WTC11 (cell line): ENCODE data around the gene FOXO1. TPM values are rescaled to one million over a fixed set of nuclear protein-coding genes. Genes with fewer than 3 reads are reported as not detected.

Source experiments
- ATAC-seq: fragments of 200-7000 bp; cut with Tn5 transposase; 2 replicates; pipeline ENCODE4 v1.10.0; 2021; ENCODE audit warnings: mild to moderate bottlenecking, moderate library complexity
- CTCF ChIA-PET: fragments of 300-600 bp; sonication (Branson Sonifier 250); formaldehyde crosslinking; loops from one replicate; lab custom pipeline; 2021; ENCODE audit warnings: antibody characterized with exemption; lab: Charles Lee
- POLR2A ChIA-PET: fragments of 350-600 bp; sonication (Branson Sonifier 250); formaldehyde crosslinking; loops from one replicate; lab custom pipeline; 2021; ENCODE audit warnings: antibody characterized with exemption; lab: Charles Lee
- DNase-seq: peaks from one replicate; pipeline ENCODE4 v3.0.0; 2021; ENCODE audit warnings: low spot score
- H3K27ac Mint-ChIP-seq: 2 replicates; pipeline ENCODE4 v1.8.0; 2021; ENCODE audit warnings: mixed read lengths
- H3K27me3 Mint-ChIP-seq: 2 replicates; pipeline ENCODE4 v1.8.0; 2021; ENCODE audit warnings: low read depth, mild to moderate bottlenecking, moderate library complexity, mixed read lengths
- H3K36me3 Mint-ChIP-seq: 2 replicates; pipeline ENCODE4 v1.8.0; 2021; ENCODE audit warnings: mixed read lengths
- H3K4me1 Mint-ChIP-seq: 2 replicates; pipeline ENCODE4 v1.8.0; 2022; ENCODE audit warnings: mixed read lengths
- H3K4me3 Mint-ChIP-seq: 2 replicates; pipeline ENCODE4 v1.8.0; 2021; ENCODE audit warnings: mild to moderate bottlenecking, moderate library complexity, mixed read lengths
- H3K9me3 Mint-ChIP-seq: 2 replicates; pipeline ENCODE4 v1.8.0; 2021; ENCODE audit warnings: mixed read lengths
- CREM ChIP-seq: sonication (generic); formaldehyde crosslinking; IDR thresholded peaks from 2 replicates; pipeline ENCODE4 v1.8.1; 2022; ENCODE audit warnings: mild to moderate bottlenecking, missing genetic modification reagents, moderate library complexity
- CTCF ChIP-seq: fragments of 200-600 bp; IDR thresholded peaks from 2 replicates; pipeline ENCODE4 v1.8.0; 2022; ENCODE audit warnings: antibody characterized with exemption
- GABPB1 ChIP-seq: sonication (generic); formaldehyde crosslinking; IDR thresholded peaks from 2 replicates; pipeline ENCODE4 v1.8.1; 2023; ENCODE audit warnings: mild to moderate bottlenecking, missing genetic modification reagents
- IRF1 ChIP-seq: sonication (generic); formaldehyde crosslinking; IDR thresholded peaks from 2 replicates; pipeline ENCODE4 v1.8.0; 2023; ENCODE audit warnings: missing genetic modification reagents
- IRF2 ChIP-seq: sonication (generic); formaldehyde crosslinking; IDR thresholded peaks from 2 replicates; pipeline ENCODE4 v1.8.0; 2022; ENCODE audit warnings: low read depth, missing genetic modification reagents, borderline replicate concordance
- JAZF1 ChIP-seq: fragments of 250-450 bp; sonication (Bioruptor Pico); IDR thresholded peaks from 2 replicates; pipeline ENCODE4 v1.9.0; 2021; ENCODE audit warnings: moderate library complexity, mild to moderate bottlenecking, inconsistent platforms
- OVOL2 ChIP-seq: fragments of 250-450 bp; sonication (Bioruptor Pico); IDR thresholded peaks from 2 replicates; pipeline ENCODE4 v1.9.0; 2021; ENCODE audit warnings: mild to moderate bottlenecking, borderline replicate concordance
- PREB ChIP-seq: sonication (generic); formaldehyde crosslinking; IDR thresholded peaks from 2 replicates; pipeline ENCODE4 v1.8.1; 2022; ENCODE audit warnings: mild to moderate bottlenecking, missing genetic modification reagents, moderate library complexity, borderline replicate concordance
- TCF7 ChIP-seq: sonication (generic); formaldehyde crosslinking; IDR thresholded peaks from 2 replicates; pipeline ENCODE4 v1.8.0; 2022; ENCODE audit warnings: mild to moderate bottlenecking, low read depth, missing genetic modification reagents, moderate library complexity
- TEAD4 ChIP-seq: sonication (generic); formaldehyde crosslinking; IDR thresholded peaks from 2 replicates; pipeline ENCODE4 v1.8.0; 2022; ENCODE audit warnings: mild to moderate bottlenecking, missing genetic modification reagents
- total RNA-seq: library from RNA; stranded (reverse); gene quantifications from 3 replicates; pipeline ENCODE4 v1.2.3, GENCODE V29; 2021
- TF ChIP-seq, protein P1 (sequence below): sonication (generic); formaldehyde crosslinking; IDR thresholded peaks from 2 replicates; pipeline ENCODE4 v1.8.1; 2023; ENCODE audit warnings: mild to moderate bottlenecking, missing genetic modification reagents, borderline replicate concordance
- TF ChIP-seq, protein P2 (sequence below): sonication (generic); formaldehyde crosslinking; IDR thresholded peaks from 2 replicates; pipeline ENCODE4 v1.8.1; 2022; ENCODE audit warnings: low read depth, mild to moderate bottlenecking, moderate library complexity, missing genetic modification reagents, borderline replicate concordance

Gene FOXO1
- total RNA-seq, 1 experiment from 2014 or later, result 37.9 TPM

- H3K4me1 Mint-ChIP-seq, result no peaks in the 10 kb centered on the region
- POLR2A ChIA-PET, result no interaction called here
- H3K27me3 Mint-ChIP-seq, result peaks cover 10% of the 10 kb centered on the region
- no peak overlapping the region for H3K27ac Mint-ChIP-seq
- no peak for DNase-seq
- H3K4me3 Mint-ChIP-seq, result no peak overlapping the region
- CTCF ChIA-PET, result interaction anchor here (1.1 kb wide), 1 partner anchor 89 kb away, joined by 3 read pairs; no protein-coding TSS in a partner anchor
- ATAC-seq, result no peak
- H3K9me3 Mint-ChIP-seq, result no peaks in the 10 kb centered on the region
- no peak for TF ChIP-seq PREB (CRISPR knock-in tag)
- no peak for TF ChIP-seq OVOL2
- no peak for TF ChIP-seq GABPB1 (CRISPR knock-in tag)
- no peak for TF ChIP-seq IRF1 (CRISPR knock-in tag)
- TF ChIP-seq, protein P1, sequence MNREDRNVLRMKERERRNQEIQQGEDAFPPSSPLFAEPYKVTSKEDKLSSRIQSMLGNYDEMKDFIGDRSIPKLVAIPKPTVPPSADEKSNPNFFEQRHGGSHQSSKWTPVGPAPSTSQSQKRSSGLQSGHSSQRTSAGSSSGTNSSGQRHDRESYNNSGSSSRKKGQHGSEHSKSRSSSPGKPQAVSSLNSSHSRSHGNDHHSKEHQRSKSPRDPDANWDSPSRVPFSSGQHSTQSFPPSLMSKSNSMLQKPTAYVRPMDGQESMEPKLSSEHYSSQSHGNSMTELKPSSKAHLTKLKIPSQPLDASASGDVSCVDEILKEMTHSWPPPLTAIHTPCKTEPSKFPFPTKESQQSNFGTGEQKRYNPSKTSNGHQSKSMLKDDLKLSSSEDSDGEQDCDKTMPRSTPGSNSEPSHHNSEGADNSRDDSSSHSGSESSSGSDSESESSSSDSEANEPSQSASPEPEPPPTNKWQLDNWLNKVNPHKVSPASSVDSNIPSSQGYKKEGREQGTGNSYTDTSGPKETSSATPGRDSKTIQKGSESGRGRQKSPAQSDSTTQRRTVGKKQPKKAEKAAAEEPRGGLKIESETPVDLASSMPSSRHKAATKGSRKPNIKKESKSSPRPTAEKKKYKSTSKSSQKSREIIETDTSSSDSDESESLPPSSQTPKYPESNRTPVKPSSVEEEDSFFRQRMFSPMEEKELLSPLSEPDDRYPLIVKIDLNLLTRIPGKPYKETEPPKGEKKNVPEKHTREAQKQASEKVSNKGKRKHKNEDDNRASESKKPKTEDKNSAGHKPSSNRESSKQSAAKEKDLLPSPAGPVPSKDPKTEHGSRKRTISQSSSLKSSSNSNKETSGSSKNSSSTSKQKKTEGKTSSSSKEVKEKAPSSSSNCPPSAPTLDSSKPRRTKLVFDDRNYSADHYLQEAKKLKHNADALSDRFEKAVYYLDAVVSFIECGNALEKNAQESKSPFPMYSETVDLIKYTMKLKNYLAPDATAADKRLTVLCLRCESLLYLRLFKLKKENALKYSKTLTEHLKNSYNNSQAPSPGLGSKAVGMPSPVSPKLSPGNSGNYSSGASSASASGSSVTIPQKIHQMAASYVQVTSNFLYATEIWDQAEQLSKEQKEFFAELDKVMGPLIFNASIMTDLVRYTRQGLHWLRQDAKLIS, result no peak
- no peak for TF ChIP-seq IRF2
- TF ChIP-seq JAZF1 (CRISPR knock-in tag), result no peak
- TF ChIP-seq CREM (CRISPR knock-in tag), result no peak
- no peak for TF ChIP-seq TCF7 (CRISPR knock-in tag)
- TF ChIP-seq, protein P2, sequence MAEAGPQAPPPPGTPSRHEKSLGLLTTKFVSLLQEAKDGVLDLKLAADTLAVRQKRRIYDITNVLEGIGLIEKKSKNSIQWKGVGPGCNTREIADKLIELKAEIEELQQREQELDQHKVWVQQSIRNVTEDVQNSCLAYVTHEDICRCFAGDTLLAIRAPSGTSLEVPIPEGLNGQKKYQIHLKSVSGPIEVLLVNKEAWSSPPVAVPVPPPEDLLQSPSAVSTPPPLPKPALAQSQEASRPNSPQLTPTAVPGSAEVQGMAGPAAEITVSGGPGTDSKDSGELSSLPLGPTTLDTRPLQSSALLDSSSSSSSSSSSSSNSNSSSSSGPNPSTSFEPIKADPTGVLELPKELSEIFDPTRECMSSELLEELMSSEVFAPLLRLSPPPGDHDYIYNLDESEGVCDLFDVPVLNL (CRISPR knock-in tag), result no peak
- no peaks in the 10 kb centered on the region for H3K36me3 Mint-ChIP-seq
Measured at GRCh38 chr13:40688781-40689180, 22.3 kb upstream of the FOXO1 start.

DNA sequence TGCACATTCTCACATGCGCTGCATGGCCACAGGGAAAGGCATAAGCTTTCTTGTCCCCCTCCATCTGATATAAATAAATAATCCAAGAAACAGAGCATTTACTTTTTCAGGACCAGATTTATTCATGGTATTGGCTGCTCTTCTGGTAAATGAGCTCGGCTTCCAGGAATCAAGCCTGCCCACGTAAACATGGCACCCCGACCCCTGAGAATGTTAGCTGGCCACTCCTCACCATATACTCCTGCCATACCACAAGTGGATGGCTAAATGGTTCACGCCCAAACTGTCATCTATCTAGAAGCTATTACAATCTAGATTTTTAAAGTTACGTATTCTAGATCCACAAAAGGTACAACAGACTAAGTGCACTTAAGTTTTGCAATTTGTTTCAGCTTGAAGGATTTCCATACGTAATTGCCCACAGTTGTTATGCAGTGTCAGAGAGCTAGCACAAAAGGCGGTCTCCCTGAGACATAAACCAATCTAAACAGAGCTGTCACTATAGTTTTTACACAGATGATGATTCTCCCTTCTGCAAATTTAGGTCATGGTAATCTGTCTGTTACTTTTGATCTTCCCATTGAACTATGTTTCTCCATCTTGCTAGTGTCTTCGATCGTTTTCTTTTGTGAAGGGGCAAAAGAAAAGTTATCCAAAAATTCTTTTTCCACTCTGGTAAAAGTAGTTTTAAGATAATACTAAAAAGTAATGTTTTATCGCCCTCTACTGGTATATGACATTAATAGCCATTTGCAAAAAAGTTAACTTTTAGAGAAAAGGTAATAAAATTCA, 16.2 kb upstream of the FOXO1 start:
- DNase-seq (no peak), ATAC-seq (no peak)
- H3K27me3 Mint-ChIP-seq, result peaks cover 22% of the 10 kb centered on the region
- ChIA-PET POLR2A (interaction anchor here (0.6 kb wide), 1 partner anchor 121 kb away, joined by 4 read pairs; no protein-coding TSS in a partner anchor), CTCF (interaction anchor here (0.7 to 4.3 kb wide), 25 partner anchors 8 to 997 kb away, joined by 3 to 62 read pairs (median 4); no protein-coding TSS in a partner anchor)
- no peak for TF ChIP-seq TEAD4 (CRISPR knock-in tag)
- TF ChIP-seq CTCF, result peak; percentile 65
- no peak for TF ChIP-seq GABPB1 (CRISPR knock-in tag)
- no peaks in the 10 kb centered on the region for H3K36me3 Mint-ChIP-seq
- peaks cover 38% of the 10 kb centered on the region for H3K4me1 Mint-ChIP-seq
- peak overlapping the region; percentile 32 for H3K27ac Mint-ChIP-seq
- no peaks in the 10 kb centered on the region for H3K9me3 Mint-ChIP-seq
- peak overlapping the region; percentile 47 for H3K4me3 Mint-ChIP-seq
